ENCODE data around the gene MRPS11.
"Not testable (repeated sequence)": the region's sequence is repeated elsewhere in the genome, so short reads cannot be mapped to it uniquely, and the experiment has no call there.

MRPS11 gene

DNA sequence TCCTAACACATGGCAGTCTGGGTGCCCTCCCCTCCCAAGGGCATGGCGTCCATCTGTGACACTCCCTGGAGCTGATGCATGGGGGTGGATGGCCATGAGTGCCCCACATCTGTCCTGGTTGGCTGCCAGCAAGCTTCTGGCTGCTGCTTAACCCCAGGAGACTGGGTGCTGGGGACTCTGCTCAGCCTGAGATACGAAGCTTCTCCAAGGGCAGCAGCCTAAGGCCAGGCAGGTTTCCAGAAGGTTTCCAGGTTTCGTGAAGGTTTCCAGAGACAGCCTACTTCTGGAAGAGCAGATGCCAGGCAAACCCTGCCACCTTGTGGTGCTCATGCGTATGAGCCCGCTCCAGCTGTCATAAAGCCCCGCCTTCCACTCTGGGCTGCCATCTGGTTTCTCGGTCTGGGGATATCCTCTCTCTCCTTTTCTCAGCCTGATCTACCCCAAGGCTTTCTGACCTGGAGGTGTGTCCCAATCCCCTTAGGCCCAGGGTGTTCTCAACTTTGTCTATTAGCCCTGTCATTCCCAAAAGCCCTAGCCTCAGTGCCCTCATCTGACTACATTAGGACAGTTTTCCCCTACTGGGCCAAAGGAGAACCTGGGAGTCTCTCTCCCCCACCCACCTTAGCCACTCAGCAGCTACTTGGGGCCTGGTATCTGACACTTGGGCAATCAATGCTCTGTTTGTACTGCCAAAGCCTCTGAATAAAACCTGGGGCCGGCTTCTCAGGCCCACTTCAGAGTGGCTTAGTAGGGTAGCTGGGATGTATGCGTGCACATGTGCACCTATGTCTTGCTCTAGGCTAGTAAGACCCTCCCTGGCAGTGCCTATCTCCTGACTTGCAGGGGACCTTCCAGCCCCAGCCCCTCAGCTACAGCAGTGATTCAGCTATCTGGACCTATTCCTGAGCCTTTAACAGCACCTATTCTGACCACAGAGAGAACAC is 12.4 kb upstream of the MRPS11 start:
- peak; percentile 45 for DNase-seq (ENCODE audit: low spot score)

DNA sequence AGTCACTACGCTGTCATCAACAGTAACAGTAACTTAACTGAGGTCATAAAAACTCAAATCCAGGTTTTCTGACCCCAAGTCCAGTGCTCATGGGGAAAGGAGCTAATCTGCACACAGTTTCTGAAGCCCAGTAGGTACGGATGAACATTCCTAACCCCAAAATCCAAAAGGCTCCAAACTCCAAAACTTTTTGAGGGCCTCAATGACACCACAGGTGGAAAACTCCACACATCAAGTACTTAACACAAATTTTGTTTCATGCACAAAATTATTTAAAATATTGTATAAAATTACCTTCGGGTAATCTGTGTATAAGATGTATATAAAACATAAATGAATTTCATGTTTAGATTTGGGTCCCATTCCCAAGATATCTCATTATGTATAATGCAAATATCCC is 10.8 kb upstream of the MRPS11 start:
- no peak for DNase-seq (ENCODE audit: low spot score)

DNA sequence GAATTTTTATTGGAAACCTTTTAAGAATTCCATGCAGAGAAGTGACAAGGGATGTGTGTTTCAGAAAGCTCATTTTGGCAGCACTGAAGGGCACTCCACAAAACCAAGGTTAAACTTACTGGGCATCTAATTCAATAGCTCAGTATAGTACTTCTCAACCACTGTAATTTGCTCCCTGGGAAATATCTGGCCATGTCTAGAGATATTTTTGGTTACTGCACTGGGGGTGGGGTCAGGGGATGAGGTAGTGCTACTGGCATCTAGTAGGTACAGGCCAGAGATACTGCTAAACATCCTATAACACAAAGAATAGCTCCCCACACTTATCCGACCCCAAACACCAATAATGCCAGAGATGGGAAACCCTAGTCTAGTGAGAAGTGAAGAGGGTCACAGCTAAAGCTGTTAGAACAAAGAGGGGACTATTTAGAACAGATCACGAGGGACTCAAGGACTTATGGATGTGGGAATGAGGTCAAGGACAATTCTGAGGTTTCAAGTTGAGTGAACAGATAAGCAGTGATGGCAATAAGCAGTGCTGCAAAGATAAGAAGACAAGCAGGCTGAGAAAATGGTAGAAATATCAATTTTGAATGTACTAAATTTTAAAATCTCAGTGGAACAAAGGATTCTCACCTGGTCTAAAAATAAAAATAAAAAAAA is 3.5 kb upstream of the MRPS11 start:
- no peak for DNase-seq (ENCODE audit: low spot score)

DNA sequence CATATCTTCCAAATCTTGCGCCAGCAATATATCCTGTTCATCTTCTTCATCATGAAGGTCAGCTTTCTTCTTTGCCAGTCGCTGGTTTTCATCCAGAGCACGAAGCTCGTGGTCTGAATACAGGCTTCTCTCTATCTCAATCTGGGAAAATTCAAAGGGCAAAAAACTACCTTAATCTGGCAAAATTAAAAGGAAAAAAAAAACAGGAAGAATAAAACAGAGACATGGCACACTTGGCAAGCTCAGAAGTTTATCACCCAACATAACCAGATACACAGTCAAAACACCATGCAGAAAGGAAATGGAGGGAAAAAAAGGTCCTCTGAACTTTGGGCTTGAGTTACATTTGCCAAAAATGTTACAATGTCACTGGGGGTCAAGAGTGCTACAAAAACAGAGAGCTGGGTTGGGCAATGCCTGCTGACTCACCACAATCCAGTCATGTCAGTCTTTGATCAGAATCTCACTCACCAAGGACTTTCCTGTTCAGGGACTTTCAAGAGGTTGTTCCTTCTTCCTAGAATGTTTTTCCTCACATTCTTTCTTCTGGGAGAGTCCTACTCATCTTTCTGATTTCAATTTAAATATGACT is 1.8 kb upstream of the MRPS11 start:
- no peak for DNase-seq (ENCODE audit: low spot score)

DNA sequence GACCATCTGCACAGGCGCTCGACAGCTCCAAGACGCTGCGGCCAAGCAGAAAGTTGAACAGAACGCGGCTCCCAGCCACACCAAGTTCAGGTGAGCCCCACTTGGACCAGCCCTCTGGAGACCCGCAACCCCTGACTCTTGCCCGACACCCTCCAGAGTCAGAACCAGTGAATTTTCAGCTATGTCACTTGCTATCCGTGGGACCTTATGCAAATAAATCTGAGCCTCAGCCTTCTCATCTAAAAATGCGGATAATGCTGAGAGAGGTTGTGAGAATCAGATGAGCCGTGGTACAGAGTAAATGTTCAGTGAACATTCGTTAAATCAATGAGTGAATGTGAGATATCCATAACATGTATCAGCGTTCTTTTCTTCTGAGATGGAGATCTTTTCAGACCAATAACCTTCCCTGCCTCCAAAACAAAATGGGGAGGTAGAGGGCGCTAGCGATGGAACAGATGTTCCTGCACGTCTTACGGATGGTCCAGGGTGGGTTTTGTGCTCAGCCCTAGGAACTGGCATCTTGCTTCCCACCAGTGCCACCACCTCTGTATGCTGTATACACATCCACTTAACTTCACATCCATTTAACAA is 524 bp downstream of the MRPS11 start:
- DNase-seq (ENCODE audit: low spot score) = no peak

DNA sequence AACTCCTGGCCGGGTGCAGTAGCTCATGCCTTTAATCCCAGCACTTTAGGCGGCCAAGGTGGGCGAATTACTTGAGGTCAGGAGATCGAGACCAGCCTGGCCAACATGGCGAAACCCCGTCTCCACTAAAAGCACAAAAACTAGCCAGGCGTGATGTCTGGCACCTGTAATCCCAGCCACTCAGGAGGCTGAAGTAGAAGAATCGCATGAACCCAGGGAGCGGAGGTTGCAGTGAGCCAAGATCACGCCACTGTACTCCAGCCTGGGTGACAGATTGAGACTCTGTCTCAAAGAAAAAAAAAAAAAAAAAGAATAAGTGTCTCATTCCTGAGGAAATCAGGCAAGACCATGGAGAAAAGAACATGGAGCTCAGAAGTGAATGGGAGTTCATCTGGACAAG is 1.2 kb downstream of the MRPS11 start:
- not testable (repeated sequence) for DNase-seq (ENCODE audit: low spot score)

DNA sequence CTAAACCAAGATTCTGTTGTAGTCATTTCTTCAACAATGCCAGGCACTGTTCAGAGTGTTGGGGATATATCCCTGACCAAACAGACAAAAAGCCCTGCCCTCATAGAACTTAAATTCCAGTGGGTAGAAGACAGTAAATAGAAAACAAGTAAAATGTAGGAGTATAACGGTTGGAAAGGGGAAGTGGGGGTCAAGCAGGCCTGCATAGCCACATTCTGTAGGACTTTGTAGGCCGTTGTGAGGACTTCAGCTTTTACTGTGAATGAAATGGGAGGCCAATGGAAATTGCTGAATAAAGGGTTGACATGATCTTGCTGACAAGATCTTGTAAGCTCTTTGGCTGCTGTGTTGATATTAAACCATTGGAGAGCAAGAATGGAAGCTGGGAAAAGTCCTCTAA is 1.8 kb downstream of the MRPS11 start:
- no peak for DNase-seq (ENCODE audit: low spot score)

DNA sequence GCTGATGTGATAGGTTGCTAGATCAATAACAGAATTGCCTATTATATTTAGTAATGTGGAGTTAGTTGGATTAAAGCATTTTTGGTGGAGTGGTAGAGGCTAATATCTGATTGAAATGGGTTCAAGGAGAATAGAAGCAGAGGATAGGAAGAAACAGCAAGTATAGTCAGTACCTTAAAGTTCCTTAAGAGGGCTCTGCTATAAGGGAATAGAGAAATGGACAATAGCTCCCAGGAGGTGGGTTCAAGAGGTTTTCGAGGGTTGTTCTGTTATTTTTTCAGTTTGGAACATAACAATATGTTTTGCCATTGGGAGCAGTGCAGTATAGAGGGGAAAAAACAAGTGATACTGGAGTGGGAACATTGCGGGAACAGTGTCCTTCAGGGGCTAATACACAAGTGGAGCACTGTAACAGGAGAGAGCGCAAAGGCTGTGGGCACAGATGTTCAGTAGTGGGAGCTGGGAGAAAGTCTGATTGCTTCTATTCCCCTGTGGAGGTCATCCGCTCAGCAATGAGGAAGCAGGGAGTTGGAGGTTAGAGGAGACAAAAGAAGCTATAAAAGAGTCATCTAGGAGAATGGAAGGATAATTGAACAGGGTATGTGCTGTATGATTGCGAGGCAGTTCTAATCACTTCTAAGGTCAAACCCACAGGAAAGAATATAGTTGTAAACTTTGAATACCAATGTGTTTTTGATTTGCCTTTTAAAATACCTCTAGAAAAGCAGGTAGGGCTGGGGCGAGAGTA is 3.3 kb downstream of the MRPS11 start:
- DNase-seq (ENCODE audit: low spot score) = no peak

DNA sequence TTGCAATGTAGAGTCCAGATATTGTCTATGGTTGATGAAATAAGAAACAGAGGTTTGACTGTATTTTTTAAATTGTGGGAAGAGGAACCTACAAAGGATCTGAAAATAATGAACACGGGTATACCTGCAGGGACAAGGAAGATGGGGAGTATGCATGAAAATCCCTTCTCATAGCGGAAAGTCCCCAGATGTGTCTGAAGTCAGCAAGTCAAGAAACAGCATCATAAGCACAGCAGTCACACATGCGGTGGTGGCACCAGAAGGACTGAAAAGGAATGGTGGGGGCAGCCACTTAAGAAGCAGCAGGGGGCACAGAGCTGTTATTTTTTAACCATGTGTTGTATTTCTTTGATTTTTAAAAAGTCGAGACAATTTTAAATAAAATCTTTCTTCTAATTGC is 4.7 kb downstream of the MRPS11 start:
- DNase-seq (ENCODE audit: low spot score) = no peak

DNA sequence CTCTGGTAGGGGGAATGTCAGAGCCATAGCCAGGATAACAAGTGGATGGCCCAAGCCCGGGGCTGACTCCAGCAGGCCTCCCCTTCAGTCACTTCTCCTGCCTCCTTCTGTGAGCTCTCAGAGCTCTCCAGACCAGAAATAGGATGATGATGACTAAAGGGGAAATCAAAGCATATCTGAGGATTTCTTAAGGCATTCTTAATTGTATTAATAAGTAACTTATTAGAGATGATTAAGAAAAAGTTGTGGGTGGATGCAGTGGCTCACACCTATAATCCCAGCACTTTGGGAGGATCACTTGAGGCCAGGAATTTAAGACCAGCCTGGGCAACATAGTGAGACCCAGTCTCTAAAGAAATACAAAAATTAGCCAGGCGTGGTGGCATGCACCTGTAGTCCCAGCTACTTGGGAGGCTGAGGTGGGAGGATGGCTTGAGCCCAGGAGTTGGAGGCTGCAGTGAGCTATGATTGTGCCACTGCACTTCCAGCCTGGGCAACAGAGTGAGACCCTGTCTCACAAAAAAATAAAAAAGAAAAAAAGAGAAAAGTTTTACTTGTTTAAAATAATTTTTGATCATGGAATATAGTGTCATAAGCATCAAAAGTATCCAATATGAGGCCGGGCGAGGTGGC is 6.3 kb downstream of the MRPS11 start:
- DNase-seq (ENCODE audit: low spot score) = not testable (repeated sequence)

DNA sequence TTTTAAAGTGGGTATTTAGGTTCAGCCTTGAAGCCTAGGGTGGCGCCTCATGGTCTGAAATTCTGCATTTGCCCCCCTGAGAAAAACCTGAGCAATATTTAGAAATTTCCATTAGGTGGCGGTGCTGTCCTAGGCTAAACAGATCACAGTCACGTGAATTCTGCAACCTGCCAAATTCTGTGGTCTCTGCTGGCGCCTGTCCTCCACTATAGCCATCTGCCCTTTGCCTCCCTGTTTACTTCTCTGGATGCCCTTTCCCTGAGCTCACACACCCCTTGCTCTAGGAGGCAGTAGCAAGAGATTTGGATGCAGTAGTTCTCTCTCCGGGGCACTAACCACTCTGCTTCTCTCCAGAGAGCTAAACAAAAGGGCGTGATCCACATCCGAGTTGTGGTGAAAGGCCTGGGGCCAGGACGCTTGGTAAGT is 9.1 kb downstream of the MRPS11 start:
- peak; percentile 40 for DNase-seq (ENCODE audit: low spot score)

DNA sequence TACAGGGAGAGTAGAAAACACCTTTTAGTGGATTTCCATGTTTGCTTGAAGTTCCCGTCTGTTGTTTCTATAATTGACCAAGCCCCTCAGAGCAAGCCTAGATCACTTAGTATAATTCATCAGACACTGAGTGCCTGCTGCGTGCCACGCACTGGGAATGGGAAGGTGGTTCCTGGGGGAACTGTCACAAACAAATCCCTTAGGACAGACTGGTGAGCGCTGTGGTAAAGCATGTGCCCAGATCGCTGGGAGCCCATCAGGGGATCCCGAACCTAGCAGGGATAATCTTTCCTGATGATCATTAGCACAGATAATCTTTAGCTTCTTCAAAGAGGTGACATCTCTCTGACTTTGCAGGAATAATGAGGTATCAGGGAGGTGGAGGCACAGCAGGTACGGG is 9.6 kb downstream of the MRPS11 start:
- no peak for DNase-seq (ENCODE audit: low spot score)

DNA sequence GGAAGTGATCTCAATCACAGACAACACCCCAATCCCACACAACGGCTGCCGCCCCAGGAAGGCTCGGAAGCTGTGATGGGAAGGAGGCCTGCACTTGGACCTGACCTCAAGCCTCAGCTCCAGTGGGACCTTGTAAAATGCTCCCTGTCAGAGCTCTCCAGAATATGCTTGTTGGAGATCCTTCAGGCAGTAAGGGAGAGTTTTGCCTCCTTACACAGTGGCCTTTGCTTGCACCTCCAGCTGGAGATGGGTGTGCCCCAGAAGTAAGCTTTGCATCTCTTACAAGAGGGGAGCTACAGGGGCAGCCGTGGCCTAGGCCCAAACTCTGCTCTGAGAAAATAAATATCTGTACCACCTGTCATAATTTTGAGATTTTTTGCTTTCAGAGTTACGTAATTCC is 10.4 kb downstream of the MRPS11 start:
- DNase-seq (ENCODE audit: low spot score) = no peak

DNA sequence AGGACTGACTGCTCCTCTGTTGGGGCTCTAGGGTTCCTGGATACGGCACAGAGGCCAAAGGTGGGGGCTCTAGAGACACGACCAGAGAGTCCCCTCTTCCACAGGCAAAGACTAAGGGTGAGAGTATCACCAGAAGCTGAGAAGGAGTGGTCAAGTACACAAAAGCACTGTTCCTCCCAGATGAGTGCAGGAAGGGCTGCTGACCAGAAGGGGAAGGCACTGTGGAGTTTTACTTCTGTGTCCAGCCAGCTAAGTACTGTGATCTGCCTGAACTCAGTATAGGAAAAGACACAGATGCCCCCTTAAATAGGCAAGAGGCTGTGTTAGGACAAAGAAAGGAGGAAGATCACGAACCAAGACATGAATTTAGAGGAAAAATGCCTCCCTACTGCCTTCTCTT is 11.7 kb downstream of the MRPS11 start:
- no peak for DNase-seq (ENCODE audit: low spot score)

DNA sequence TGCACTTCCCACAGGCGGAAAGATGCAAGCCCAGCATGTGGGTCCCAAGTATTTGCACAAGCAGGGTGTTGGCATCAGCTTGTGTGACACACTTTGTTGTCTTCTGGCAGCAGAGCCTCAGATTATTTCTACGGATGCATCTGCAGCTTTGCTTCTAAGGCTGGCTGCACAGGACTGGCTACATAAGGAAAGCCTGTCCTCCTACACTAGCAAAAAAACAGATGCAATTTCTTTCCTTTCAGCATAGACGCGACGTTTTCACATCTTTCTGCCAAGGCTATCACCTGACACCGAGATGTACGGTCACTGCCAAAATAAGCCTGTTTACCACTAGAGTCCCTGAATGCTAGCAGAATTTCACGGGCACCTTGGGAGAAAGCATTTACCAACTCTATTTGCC is 13.5 kb downstream of the MRPS11 start:
- no peak for DNase-seq (ENCODE audit: low spot score)

DNA sequence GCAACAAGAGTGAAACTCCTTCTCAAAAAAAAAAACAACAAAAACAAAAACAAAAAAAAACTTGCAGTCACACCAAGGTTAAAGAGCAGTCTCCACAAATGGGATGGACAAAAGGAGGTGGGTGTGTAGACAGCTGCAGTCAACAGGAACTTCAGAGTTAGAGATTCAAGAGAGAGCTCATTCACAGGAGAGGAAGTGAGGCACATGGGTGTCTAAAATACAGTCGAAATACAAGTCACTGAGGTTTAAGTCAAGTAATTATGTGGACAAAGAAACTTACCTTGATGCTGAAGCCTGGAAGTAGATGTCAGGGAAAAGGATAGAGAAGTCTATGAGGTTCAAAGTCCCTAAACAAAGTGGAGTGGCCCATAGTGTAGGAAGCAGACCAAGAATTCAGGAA is 14.8 kb downstream of the MRPS11 start:
- DNase-seq (ENCODE audit: low spot score) = no peak

DNA sequence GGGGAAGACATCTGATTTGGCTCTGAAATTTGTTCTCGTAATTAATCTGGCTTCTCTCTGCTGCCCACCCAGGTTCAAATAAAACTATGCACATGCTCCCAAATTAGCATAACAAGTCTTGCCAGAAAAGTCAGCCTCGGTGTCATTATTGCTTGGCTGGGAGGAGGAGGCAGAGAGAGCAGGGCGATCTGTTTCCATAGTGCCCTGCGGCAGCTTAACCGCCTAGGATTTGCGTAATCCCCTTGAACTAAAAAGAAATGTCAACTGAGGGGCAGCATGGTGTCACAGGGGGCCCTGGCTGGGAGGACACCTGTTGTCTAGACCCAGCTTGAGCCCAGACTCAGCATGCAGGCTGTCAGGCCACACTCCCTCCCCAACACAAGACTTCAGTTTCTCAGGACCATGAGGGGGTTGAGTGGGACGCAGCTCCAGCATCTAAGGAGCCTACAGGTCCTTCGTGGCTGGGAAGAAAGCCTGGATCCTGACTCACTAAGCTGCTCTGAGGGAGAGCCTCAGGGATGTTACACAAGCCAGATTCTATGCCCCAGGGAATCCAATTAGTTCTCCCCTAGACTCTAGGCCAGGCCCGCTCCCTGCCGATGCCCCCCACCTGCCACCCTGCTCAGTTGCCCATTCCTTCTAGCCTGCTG is 17.3 kb downstream of the MRPS11 start:
- DNase-seq (ENCODE audit: low spot score) = no peak

DNA sequence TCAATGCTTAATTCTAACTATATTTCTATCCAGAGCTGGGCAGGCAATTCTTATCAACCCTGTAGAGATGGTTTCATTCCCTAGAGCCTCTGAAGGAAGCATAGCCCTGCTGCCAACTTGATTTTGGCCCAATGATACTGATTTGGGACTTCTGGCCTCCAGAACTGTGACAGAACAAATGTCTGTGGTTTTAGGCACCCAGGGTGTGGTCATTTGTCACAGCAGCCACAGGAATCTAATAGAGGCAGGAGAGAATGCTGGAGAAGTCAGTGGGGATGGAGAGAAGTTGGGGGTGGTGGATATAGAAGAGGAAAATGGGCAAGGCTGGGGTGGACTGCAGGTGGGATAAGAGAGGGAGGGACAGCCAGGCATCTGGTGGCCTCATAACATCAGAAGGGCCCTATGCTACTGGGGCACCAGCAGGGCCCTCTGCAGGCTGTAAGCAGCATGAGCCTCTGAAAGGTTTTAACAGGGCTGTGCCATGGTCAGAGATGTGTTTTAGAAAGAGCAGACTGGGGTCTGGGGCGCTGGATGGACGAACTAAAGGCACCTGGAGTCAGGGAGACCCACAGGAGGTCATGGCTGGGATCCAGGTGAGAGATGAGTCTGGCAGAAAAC is 19.8 kb downstream of the MRPS11 start:
- no peak for DNase-seq (ENCODE audit: low spot score)

DNA sequence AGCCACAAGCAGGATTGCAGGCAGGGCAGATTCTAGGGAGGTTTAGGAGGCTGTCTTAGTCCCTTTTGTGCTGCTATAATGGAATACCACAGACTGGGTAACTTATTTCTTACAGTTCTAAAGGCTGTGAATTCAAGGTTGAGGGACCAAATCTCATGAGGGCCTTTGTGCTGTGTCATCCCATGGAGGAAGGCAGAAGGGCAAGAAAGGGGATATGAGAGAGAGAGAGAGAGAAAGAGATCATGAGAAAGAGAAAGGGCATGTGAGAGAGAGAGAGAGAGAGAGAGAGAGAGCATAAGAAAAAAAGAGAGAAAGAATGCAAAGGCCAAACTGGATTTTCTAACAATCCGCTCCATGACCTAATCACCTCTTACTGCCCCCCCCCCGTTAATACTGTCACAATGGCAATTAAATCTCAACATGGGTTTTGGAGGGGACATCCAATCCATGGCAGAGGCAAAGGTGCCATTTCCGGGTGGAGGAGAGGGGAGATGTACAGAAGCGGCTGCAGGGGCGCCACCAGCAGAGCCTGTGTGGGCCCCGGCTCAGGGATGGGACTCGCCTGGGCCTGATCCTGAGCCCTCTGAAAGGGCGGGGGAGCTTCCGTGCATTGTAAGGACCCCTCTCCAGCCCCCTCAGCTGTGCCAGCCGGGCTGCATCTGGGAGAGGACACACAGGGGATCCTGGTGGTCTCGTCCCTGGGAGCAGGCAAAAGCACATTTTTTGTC is 20.5 kb downstream of the MRPS11 start:
- no peak for DNase-seq (ENCODE audit: low spot score)

DNA sequence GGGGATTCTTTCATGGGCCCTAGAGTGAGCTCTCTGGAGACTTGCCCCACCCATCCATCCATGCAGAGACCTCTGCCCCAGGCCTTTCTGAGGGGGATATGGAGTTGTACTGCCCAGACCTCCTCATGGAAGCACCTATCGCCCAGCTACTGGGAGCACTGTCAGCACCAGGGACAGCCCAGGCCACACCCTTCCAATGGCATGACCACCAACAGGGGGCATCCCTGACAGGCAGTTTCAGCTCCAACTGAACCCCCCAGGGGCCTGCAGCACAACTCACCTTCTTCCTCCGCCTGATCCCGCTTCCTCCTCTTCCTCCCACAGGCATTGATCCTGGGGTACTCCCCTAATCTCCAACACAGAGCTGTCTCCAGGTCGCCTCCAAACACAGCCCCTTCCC is 21.8 kb downstream of the MRPS11 start:
- no peak for DNase-seq (ENCODE audit: low spot score)

Data from HuH-7.5 (cell line).